MM.1S (cell line): Measurements from ENCODE around the gene MAML3.

Experiments
- CTCF ChIP-seq: fragments of 300-600 bp; sonication (generic); IDR thresholded peaks from 2 replicates; pipeline ENCODE4 v1.5.1; 2016; ENCODE audit warnings: antibody characterized with exemption, low read length, mixed read lengths
- EZH2 ChIP-seq: fragments of 300-600 bp; sonication (generic); optimal IDR thresholded peaks from 2 replicates; pipeline ENCODE3; 2017; ENCODE audit warnings: low read depth, mild to moderate bottlenecking, antibody characterized with exemption, low read length, mixed read lengths
- EZH2phosphoT487 ChIP-seq: fragments of 300-600 bp; sonication (generic); IDR thresholded peaks from 2 replicates; pipeline ENCODE4 v1.6.1; 2018; ENCODE audit warnings: antibody characterized with exemption, low read length

- TF ChIP-seq CTCF (no peak), EZH2 (no peak), EZH2phosphoT487 (no peak)
Observed at GRCh38 chr4:139689093-139689722, 464.8 kb downstream of the MAML3 start.
